ENCODE results near the gene MB21D2. TPM values are rescaled to one million over a fixed set of nuclear protein-coding genes. Genes with fewer than 3 reads are reported as not detected.
A peak's percentile ranks its signal among the peaks of the same experiment; 100 is the strongest.
"Not testable (repeated sequence)": the region's sequence is repeated elsewhere in the genome, so short reads cannot be mapped to it uniquely, and the experiment has no call there.

MB21D2 gene
- polyA plus RNA-seq, 3 donors = 16.0 to 17.0 (median 16.3) TPM

GRCh38 chr3:192801985-192802384 lies 115.7 kb downstream of the MB21D2 start:
- DNase-seq (ENCODE audit: extremely low read depth in 1 of 11, low read depth in 9 of 11, low spot score in 4 of 11) = no peak

- no peak for DNase-seq (ENCODE audit: extremely low read depth in 1 of 11, low read depth in 9 of 11, low spot score in 4 of 11)
Observed at GRCh38 chr3:192799721-192800120, 117.9 kb downstream of the MB21D2 start.

- DNase-seq (ENCODE audit: extremely low read depth in 1 of 11, low read depth in 9 of 11, low spot score in 4 of 11) = no peak
Observed at GRCh38 chr3:192795021-192795420, 122.6 kb downstream of the MB21D2 start.

GRCh38 chr3:192794216-192794615 lies 123.4 kb downstream of the MB21D2 start:
- DNase-seq (ENCODE audit: extremely low read depth in 1 of 11, low read depth in 9 of 11, low spot score in 4 of 11) = no peak

- DNase-seq (ENCODE audit: extremely low read depth in 1 of 11, low read depth in 9 of 11, low spot score in 4 of 11) = not testable (repeated sequence)
Observed at GRCh38 chr3:192788816-192789515, 128.7 kb downstream of the MB21D2 start.

- no peak for DNase-seq (ENCODE audit: extremely low read depth in 1 of 11, low read depth in 9 of 11, low spot score in 4 of 11)
Observed at GRCh38 chr3:192778508-192778907, 139.1 kb downstream of the MB21D2 start.

GRCh38 chr3:192774341-192774740 lies 143.3 kb downstream of the MB21D2 start:
- not testable (repeated sequence) for DNase-seq (ENCODE audit: extremely low read depth in 1 of 11, low read depth in 9 of 11, low spot score in 4 of 11)

GRCh38 chr3:192772240-192772894 lies 145.3 kb downstream of the MB21D2 start:
- peak in 7 of 11 donors; percentile 1 to 11 (median 4) for DNase-seq (ENCODE audit: extremely low read depth in 1 of 11, low read depth in 9 of 11, low spot score in 4 of 11)

GRCh38 chr3:192758654-192759053 lies 159.0 kb downstream of the MB21D2 start:
- no peak for DNase-seq (ENCODE audit: extremely low read depth in 1 of 11, low read depth in 9 of 11, low spot score in 4 of 11)

- no peak for DNase-seq (ENCODE audit: extremely low read depth in 1 of 11, low read depth in 9 of 11, low spot score in 4 of 11)
Observed at GRCh38 chr3:192751148-192751547, 166.5 kb downstream of the MB21D2 start.

- DNase-seq (ENCODE audit: extremely low read depth in 1 of 11, low read depth in 9 of 11, low spot score in 4 of 11) = no peak
Observed at GRCh38 chr3:192750201-192750600, 167.5 kb downstream of the MB21D2 start.

GRCh38 chr3:192747746-192748145 lies 169.9 kb downstream of the MB21D2 start:
- DNase-seq (ENCODE audit: extremely low read depth in 1 of 11, low read depth in 9 of 11, low spot score in 4 of 11) = no peak

- DNase-seq (ENCODE audit: extremely low read depth in 1 of 11, low read depth in 9 of 11, low spot score in 4 of 11) = no peak
Observed at GRCh38 chr3:192747145-192747544, 170.5 kb downstream of the MB21D2 start.

Other genes with a start within 250 kb of the MB21D2 start
- 1 to 10 TPM; 6.1 to 7.3 (median 7.1) TPM for gene FGF12, start 190.3 kb downstream of the MB21D2 start, polyA plus RNA-seq (ENCODE audit: insufficient read length in 3 of 3)